ENCODE results near the gene PDAP1. TPM values are rescaled to one million over a fixed set of nuclear protein-coding genes. Genes with fewer than 3 reads are reported as not detected.

PDAP1 gene
- total RNA-seq, 4 donors from 2014 or later = 47.2 to 68.5 (median 48.3) TPM

DNA sequence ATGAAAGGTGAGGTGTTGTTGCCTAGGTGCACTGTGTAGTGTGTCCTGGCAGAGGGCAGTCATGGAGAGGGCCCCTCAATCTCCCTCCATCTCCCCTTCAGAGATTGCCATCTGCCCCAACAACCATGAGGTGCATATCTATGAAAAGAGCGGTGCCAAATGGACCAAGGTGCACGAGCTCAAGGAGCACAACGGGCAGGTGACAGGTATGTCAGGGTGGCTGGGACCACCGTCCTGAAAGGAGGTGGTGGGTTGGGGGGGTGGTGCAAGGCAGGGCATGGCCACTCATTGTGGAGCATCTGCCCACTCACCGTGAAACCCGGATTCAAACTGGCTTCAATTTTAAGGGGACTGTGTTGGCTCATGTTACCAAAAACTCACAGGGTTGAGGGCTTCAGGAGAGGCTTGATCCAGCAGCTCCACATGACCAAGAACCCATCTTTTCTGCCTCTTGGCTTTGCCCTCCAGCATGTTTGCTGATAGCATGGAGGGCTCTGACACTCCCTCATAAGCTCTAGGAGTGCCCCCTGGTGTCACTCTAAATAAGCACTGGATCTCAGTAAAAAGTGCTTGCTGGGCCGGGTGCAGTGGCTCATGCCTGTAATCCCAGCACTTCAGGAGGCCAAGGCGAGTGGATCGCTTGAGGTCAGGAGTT is 21.7 kb downstream of the PDAP1 start:
- no peak for TF ChIP-seq POLR2A (IDR thresholded peaks at IDR 0.05)
- TF ChIP-seq, protein P1, sequence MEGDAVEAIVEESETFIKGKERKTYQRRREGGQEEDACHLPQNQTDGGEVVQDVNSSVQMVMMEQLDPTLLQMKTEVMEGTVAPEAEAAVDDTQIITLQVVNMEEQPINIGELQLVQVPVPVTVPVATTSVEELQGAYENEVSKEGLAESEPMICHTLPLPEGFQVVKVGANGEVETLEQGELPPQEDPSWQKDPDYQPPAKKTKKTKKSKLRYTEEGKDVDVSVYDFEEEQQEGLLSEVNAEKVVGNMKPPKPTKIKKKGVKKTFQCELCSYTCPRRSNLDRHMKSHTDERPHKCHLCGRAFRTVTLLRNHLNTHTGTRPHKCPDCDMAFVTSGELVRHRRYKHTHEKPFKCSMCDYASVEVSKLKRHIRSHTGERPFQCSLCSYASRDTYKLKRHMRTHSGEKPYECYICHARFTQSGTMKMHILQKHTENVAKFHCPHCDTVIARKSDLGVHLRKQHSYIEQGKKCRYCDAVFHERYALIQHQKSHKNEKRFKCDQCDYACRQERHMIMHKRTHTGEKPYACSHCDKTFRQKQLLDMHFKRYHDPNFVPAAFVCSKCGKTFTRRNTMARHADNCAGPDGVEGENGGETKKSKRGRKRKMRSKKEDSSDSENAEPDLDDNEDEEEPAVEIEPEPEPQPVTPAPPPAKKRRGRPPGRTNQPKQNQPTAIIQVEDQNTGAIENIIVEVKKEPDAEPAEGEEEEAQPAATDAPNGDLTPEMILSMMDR (IDR thresholded peaks at IDR 0.05) = no peak
- no peak for TF ChIP-seq EP300 (IDR thresholded peaks at IDR 0.05)
- no peak for TF ChIP-seq POLR2AphosphoS5 (IDR thresholded peaks at IDR 0.05)
- Histone ChIP-seq H3K27ac (no peak overlapping the region), H3K27me3 (no peaks in the 10 kb centered on the region), H3K4me3 (no peak overlapping the region), H3K36me3 (peaks cover 61% of the 10 kb centered on the region), H3K4me1 (peaks cover 2% of the 10 kb centered on the region), H3K9me3 (no peaks in the 10 kb centered on the region)
- WGBS = 91% methylated on average over 9 of the region's 9 CpGs
- DNase-seq (ENCODE audit: low spot score in 2 of 2) = no peak

DNA sequence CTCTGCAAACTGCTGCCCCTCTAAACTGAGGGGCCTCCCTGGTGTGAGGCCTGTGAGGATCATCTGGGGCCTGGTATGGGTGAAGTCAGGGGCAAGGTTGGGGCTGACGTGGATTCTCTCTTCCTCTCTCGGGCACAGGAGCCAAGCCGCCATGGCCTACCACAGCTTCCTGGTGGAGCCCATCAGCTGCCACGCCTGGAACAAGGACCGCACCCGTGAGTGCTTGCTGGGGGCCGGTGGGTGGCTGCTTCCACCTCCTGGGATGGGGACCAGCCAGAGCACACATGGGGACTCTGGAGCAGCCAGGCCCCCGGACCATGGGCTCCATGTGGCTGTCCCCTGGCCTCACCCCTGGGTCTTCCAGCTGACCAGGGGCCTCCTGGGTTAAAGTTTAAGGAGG is 22.8 kb downstream of the PDAP1 start:
- Histone ChIP-seq H3K4me3 (no peak overlapping the region), H3K4me1 (peaks cover 13% of the 10 kb centered on the region), H3K9me3 (no peaks in the 10 kb centered on the region), H3K27me3 (no peaks in the 10 kb centered on the region), H3K36me3 (peaks cover 50% of the 10 kb centered on the region), H3K27ac (no peak overlapping the region)
- DNase-seq (ENCODE audit: low spot score in 2 of 2) = no peak
- WGBS = 74% methylated on average over 8 of the region's 8 CpGs
- TF ChIP-seq, protein P1 (IDR thresholded peaks at IDR 0.05) = no peak
- no peak for TF ChIP-seq EP300 (IDR thresholded peaks at IDR 0.05)
- TF ChIP-seq POLR2A (IDR thresholded peaks at IDR 0.05) = no peak
- TF ChIP-seq POLR2AphosphoS5 (IDR thresholded peaks at IDR 0.05) = no peak

DNA sequence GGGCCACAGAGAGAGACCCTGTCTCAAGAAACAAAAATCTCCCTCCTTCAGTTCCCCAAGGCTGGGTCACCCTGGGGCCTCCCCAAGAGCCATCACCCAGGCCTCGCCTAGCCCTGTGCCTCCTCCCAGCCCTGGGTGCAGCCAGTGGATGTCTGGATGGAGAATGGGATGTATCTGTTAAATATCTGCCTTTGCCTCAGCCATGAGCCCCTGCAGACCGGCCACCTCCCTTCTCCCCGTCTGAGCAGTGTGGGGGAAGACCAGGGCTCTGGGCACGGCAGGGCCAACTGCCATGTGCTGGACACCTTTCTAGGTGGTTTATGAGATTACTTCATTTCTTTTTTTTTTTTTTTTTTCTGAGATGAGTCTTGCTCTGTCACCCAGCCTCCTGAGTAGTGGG is 23.9 kb downstream of the PDAP1 start:
- TF ChIP-seq EP300 (IDR thresholded peaks at IDR 0.05) (no peak), POLR2A (IDR thresholded peaks at IDR 0.05) (no peak), POLR2AphosphoS5 (IDR thresholded peaks at IDR 0.05) (no peak)
- TF ChIP-seq, protein P1 (IDR thresholded peaks at IDR 0.05) = no peak
- DNase-seq (ENCODE audit: low spot score in 2 of 2) = no peak
- Histone ChIP-seq H3K36me3 (peaks cover 41% of the 10 kb centered on the region), H3K4me3 (no peak overlapping the region), H3K27me3 (no peaks in the 10 kb centered on the region), H3K27ac (no peak overlapping the region), H3K4me1 (peaks cover 24% of the 10 kb centered on the region), H3K9me3 (no peaks in the 10 kb centered on the region)
- 94% methylated on average over 4 of the region's 4 CpGs for WGBS

DNA sequence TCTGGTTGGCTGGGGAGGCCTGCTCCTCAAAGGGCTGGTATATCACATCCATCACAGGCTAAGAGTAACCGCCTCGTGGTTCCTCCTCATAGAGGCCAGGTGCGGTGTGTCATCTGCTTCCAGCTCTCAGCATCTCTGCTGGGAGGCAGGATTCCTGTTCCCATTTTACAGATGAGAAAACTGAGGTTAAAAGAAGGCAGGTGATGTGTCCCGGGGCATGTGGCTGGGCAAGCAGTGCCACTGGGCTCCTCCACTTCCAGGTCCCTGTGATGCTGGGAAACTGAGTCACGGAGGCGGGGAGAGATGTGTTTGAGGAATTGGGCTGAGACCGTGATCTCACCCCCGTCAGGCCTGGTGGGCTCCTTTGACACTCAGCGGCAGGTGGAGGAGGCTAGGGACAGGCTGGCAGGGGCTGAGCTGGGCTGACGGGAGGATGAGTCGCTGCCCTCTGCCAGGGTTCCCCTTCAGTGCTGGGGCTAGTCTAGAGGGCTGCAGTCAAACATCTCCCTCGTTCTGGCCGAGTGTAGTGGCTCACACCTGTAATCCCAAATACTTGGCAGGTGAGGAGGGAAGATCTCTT is 24.5 kb downstream of the PDAP1 start:
- H3K4me3 ChIP-seq = no peak overlapping the region
- no peak for DNase-seq (ENCODE audit: low spot score in 2 of 2)
- peaks cover 35% of the 10 kb centered on the region for H3K36me3 ChIP-seq
- TF ChIP-seq POLR2AphosphoS5 (IDR thresholded peaks at IDR 0.05) = no peak
- TF ChIP-seq EP300 (IDR thresholded peaks at IDR 0.05) = no peak
- TF ChIP-seq, protein P1 (IDR thresholded peaks at IDR 0.05) = no peak
- TF ChIP-seq POLR2A (IDR thresholded peaks at IDR 0.05) = no peak
- no peaks in the 10 kb centered on the region for H3K27me3 ChIP-seq
- H3K4me1 ChIP-seq = peaks cover 30% of the 10 kb centered on the region
- H3K27ac ChIP-seq = no peak overlapping the region
- H3K9me3 ChIP-seq = no peaks in the 10 kb centered on the region
- 93% methylated on average over 10 of the region's 13 CpGs for WGBS

DNA sequence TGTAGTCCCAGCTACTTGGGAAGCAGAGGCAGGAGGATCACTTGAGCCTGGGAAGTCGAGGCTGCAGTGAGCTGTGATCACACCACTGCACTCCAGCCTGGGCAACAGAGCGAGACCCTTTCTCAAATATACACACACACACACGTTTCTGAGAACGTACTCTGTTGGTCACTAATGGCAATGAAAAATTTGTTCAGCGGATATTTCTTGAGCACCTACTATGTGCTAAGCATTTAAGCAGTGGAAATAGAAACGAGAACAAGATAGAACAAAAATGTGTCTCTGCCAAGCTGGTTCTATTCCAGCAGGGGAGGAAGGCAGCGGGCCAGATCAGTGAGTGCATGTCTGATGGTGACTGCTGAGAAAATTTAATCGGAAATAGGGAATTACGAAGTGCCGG is 25.2 kb downstream of the PDAP1 start:
- 94% methylated on average over 10 of the region's 10 CpGs for WGBS
- TF ChIP-seq EP300 (IDR thresholded peaks at IDR 0.05) (no peak), POLR2AphosphoS5 (IDR thresholded peaks at IDR 0.05) (no peak), POLR2A (IDR thresholded peaks at IDR 0.05) (no peak)
- TF ChIP-seq, protein P1 (IDR thresholded peaks at IDR 0.05) = no peak

More for the DNA sequence above, 25.2 kb downstream of the PDAP1 start:
- H3K4me1 ChIP-seq = peaks cover 37% of the 10 kb centered on the region
- H3K36me3 ChIP-seq = peaks cover 30% of the 10 kb centered on the region
- H3K9me3 ChIP-seq = no peaks in the 10 kb centered on the region
- H3K27me3 ChIP-seq = no peaks in the 10 kb centered on the region
- no peak for DNase-seq (ENCODE audit: low spot score in 2 of 2)
- H3K27ac ChIP-seq = no peak overlapping the region
- no peak overlapping the region for H3K4me3 ChIP-seq
